Stimulated activated CD8-positive, alpha-beta memory T cell treated with anti-CD3 and anti-CD28 coated beads, Interleukin-12 subunit alpha, Interleukin-12 subunit beta, amount 100 ng/mL, for 1 hour (primary cell): ENCODE measurements around the gene NEO1.
"Not testable (repeated sequence)": the region's sequence is repeated elsewhere in the genome, so short reads cannot be mapped to it uniquely, and the experiment has no call there.

ENCODE experiments used
- DNase-seq: peaks from one replicate; pipeline ENCODE4 v3.0.0-alpha.2; 2020; ENCODE audit warnings: low read depth

NEO1 gene

GRCh38 chr15:73142802-73143762, 90.8 kb downstream of the NEO1 start:
- no peak for DNase-seq

- DNase-seq: no peak
These were observed 91.5 kb downstream of the NEO1 start for GRCh38 chr15:73143763-73144155.

- no peak for DNase-seq
These were observed 94.2 kb downstream of the NEO1 start for GRCh38 chr15:73146419-73146818.

GRCh38 chr15:73150831-73151230, 98.6 kb downstream of the NEO1 start:
- DNase-seq: no peak

GRCh38 chr15:73153024-73153423, 100.8 kb downstream of the NEO1 start:
- DNase-seq: no peak

- DNase-seq: no peak
These were observed 101.2 kb downstream of the NEO1 start for GRCh38 chr15:73153447-73153846.

GRCh38 chr15:73156431-73157191, 104.3 kb downstream of the NEO1 start:
- DNase-seq: no peak

GRCh38 chr15:73161546-73161945, 109.3 kb downstream of the NEO1 start:
- no peak for DNase-seq

- no peak for DNase-seq
These were observed 113.2 kb downstream of the NEO1 start for GRCh38 chr15:73165435-73165834.

- DNase-seq: no peak
These were observed 113.6 kb downstream of the NEO1 start for GRCh38 chr15:73165844-73166243.

- DNase-seq: not testable (repeated sequence)
These were observed 114.4 kb downstream of the NEO1 start for GRCh38 chr15:73166711-73167110.

- DNase-seq: no peak
These were observed 116.2 kb downstream of the NEO1 start for GRCh38 chr15:73168487-73168886.

- DNase-seq: no peak
These were observed 119.4 kb downstream of the NEO1 start for GRCh38 chr15:73171711-73172110.

GRCh38 chr15:73172508-73172907, 120.2 kb downstream of the NEO1 start:
- no peak for DNase-seq

- DNase-seq: no peak
These were observed 121.9 kb downstream of the NEO1 start for GRCh38 chr15:73174171-73174570.

GRCh38 chr15:73175382-73175781, 123.1 kb downstream of the NEO1 start:
- DNase-seq: no peak

- no peak for DNase-seq
These were observed 124.3 kb downstream of the NEO1 start for GRCh38 chr15:73176598-73176997.

GRCh38 chr15:73183071-73183470, 130.8 kb downstream of the NEO1 start:
- no peak for DNase-seq

- DNase-seq: no peak
These were observed 137.9 kb downstream of the NEO1 start for GRCh38 chr15:73190189-73190601.

GRCh38 chr15:73195166-73195565, 142.9 kb downstream of the NEO1 start:
- no peak for DNase-seq

- no peak for DNase-seq
These were observed 143.8 kb downstream of the NEO1 start for GRCh38 chr15:73196113-73196512.

GRCh38 chr15:73200339-73200738, 148.1 kb downstream of the NEO1 start:
- no peak for DNase-seq

- DNase-seq: no peak
These were observed 158.4 kb downstream of the NEO1 start for GRCh38 chr15:73210630-73211029.
